ENCODE measurements around the gene CTNNA2.
A peak's percentile ranks its signal among the peaks of the same experiment; 100 is the strongest.

Gene CTNNA2

DNA sequence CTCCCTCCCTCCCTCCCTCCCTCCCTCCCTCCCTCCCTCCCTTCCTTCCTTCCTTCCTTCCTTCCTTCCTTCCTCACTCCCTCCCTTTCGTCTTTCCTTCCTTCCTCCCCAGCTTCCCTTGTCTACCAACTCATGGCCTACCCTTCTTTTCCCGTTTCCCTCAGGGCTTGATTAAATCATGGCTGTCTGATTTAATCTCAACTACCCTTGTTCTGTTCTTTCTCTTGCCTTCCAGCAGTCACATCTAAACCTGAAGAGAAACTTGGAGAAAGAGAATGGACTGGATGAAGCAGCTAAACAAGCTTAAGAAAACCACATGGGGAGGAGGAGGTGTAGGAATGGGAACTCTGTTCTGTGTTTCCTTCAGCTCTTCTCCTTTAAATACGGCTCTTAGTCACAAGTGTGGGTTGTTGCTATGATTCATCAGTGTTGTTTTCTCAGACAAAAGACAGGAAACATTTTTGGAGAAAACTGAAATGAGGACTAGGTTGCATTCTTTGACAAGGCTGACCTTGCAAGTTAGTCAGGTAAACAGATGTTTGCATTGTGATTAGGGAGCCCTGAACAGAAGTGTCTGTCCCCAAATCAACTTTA lies 613.8 kb downstream of the CTNNA2 start:
- DNase-seq (ENCODE audit: low read depth), result peak; percentile 74
- TF ChIP-seq, protein P1, sequence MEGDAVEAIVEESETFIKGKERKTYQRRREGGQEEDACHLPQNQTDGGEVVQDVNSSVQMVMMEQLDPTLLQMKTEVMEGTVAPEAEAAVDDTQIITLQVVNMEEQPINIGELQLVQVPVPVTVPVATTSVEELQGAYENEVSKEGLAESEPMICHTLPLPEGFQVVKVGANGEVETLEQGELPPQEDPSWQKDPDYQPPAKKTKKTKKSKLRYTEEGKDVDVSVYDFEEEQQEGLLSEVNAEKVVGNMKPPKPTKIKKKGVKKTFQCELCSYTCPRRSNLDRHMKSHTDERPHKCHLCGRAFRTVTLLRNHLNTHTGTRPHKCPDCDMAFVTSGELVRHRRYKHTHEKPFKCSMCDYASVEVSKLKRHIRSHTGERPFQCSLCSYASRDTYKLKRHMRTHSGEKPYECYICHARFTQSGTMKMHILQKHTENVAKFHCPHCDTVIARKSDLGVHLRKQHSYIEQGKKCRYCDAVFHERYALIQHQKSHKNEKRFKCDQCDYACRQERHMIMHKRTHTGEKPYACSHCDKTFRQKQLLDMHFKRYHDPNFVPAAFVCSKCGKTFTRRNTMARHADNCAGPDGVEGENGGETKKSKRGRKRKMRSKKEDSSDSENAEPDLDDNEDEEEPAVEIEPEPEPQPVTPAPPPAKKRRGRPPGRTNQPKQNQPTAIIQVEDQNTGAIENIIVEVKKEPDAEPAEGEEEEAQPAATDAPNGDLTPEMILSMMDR (conservative IDR thresholded peaks at IDR 0.05; ENCODE audit: control insufficient read depth, insufficient read depth, low read depth, low read length), result no peak
- H3K4me3 ChIP-seq (ENCODE audit: control insufficient read depth, low read depth, low read length), result no peak overlapping the region

DNA sequence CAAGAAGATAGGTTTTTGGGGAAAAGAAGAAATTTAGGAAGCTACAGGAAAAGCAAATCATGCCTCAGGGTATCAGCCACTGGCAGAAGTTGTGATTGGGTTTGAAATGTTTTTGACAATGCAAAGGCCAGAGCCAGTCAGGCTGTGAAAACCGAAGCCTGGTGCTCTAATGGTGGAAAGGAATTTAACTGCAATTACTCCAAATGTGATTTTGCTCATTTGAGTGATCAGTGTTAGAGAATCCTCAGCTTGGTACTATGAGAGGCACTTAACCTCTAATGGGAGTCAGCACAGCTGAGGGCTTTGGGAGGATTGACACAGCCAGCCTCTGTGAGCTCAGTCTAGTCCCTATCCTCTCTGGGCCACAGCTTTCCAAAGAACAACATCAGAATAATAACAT lies 615.2 kb downstream of the CTNNA2 start:
- no peak overlapping the region for H3K4me3 ChIP-seq (ENCODE audit: control insufficient read depth, low read depth, low read length)
- TF ChIP-seq, protein P1 (conservative IDR thresholded peaks at IDR 0.05; ENCODE audit: control insufficient read depth, insufficient read depth, low read depth, low read length), result no peak
- no peak for DNase-seq (ENCODE audit: low read depth)

DNA sequence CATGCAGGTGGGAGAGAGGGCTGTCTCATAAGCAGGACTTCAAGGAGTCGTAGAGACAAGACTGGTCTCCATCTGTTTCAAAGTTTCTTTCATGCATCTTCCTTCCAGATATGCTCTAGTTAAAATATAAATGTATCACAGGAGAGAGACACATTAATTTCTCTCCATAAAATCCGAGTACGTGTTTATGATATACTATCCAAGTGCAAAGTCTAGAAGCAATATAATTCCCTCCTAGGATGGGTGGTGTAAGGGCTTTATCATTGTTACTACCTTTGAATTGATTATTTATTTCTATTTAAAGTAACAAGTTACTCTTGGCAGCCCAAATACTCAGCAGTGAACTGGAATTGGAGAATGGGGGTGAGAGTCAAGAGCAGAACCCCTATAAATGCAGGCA lies 619.4 kb downstream of the CTNNA2 start:
- no peak overlapping the region for H3K4me3 ChIP-seq (ENCODE audit: control insufficient read depth, low read depth, low read length)

DNA sequence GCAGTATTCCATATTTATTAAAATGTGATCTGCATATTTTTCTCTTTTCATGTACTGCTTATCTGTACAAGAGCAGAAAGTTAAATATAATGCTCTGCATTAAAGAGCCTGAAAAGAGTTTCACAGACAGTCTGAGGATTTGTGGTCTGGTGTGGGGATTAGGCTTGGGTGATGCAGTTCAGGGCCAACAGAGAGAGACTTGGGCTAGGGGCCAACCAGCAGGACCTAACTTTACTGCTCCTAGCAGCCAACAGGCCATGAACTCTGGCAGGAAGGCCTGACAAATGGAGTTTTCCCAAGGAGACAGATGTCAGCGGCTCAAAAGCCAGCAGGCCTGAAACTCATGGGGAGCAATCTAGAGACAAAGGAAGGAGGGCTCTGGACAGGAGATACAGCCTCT lies 622.1 kb downstream of the CTNNA2 start:
- DNase-seq (ENCODE audit: low read depth), result no peak
- TF ChIP-seq, protein P1 (conservative IDR thresholded peaks at IDR 0.05; ENCODE audit: control insufficient read depth, insufficient read depth, low read depth, low read length), result no peak

More for the DNA sequence above, 619.4 kb downstream of the CTNNA2 start:
- DNase-seq (ENCODE audit: low read depth), result no peak
- TF ChIP-seq, protein P1 (conservative IDR thresholded peaks at IDR 0.05; ENCODE audit: control insufficient read depth, insufficient read depth, low read depth, low read length), result no peak

DNA sequence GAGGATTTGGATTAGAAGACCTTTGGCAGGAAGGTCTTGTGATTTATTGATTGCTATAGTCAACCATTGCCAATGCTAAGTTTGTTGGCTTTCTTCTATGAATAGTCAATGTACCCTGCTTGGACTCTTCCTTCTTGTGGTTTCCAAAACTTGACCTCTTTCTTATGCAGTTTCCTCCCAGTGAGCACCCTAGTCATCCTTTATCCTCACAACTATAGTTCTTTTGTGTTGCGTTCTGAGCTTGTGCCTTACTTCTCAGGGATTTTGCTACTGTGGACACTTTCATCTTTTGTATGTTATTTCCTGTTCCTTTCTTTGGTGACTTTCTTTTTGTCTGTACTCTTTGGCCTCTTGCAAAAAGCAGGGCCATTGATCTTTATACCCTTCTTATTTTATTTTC lies 623.5 kb downstream of the CTNNA2 start:
- TF ChIP-seq, protein P1 (conservative IDR thresholded peaks at IDR 0.05; ENCODE audit: control insufficient read depth, insufficient read depth, low read depth, low read length), result no peak
- no peak overlapping the region for H3K4me3 ChIP-seq (ENCODE audit: control insufficient read depth, low read depth, low read length)
- DNase-seq (ENCODE audit: low read depth), result no peak

More for the DNA sequence above, 622.1 kb downstream of the CTNNA2 start:
- H3K4me3 ChIP-seq (ENCODE audit: control insufficient read depth, low read depth, low read length), result no peak overlapping the region

DNA sequence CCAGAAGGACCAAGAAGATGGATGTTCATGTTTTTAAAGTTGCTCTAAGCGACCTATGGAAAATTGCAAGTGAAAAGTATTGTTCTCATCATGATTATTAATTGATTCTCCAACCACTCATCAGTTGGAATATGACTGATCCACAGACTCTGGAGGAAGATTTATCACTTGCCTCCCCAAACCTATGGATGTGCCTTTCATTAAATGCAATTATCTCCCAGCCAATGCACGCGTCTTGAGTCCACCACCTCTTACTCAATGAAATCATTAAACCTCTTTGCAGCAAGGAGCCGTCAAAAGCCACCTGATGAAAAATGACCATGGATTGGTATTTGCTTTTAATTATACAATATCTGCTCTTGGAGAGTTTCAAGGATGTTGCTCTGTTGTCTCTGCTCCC lies 626.1 kb downstream of the CTNNA2 start:
- TF ChIP-seq, protein P1 (conservative IDR thresholded peaks at IDR 0.05; ENCODE audit: control insufficient read depth, insufficient read depth, low read depth, low read length), result no peak
- DNase-seq (ENCODE audit: low read depth), result no peak
- H3K4me3 ChIP-seq (ENCODE audit: control insufficient read depth, low read depth, low read length), result no peak overlapping the region

All from fibroblast of mammary gland (primary cell).